Epithelial cell of proximal tubule (primary cell): ENCODE data around the gene FBXL7. TPM values are rescaled to one million over a fixed set of nuclear protein-coding genes. Genes with fewer than 3 reads are reported as not detected.

Source experiments
- DNase-seq: peaks from one replicate; pipeline ENCODE4 v3.0.0-alpha.2; 2011; ENCODE audit warnings: low read depth
- H3K4me3 ChIP-seq: 2 replicates; pipeline ENCODE4 v1.5.1; 2011; ENCODE audit warnings: low read depth, mild to moderate bottlenecking, low read length
- total RNA-seq: library from RNA; depleted of rRNA; stranded (reverse); fragments of >200 nt; gene quantifications from 2 replicates; pipeline ENCODE4 v1.2.3, GENCODE V29; 2015
- TF ChIP-seq, protein P1 (sequence below): conservative IDR thresholded peaks from 2 replicates; pipeline ENCODE4 v1.5.1; 2012; ENCODE audit warnings: low read depth, mild to moderate bottlenecking, low read length

The FBXL7 gene
- total RNA-seq, 1 donor from 2014 or later, result 5.6 TPM

DNA sequence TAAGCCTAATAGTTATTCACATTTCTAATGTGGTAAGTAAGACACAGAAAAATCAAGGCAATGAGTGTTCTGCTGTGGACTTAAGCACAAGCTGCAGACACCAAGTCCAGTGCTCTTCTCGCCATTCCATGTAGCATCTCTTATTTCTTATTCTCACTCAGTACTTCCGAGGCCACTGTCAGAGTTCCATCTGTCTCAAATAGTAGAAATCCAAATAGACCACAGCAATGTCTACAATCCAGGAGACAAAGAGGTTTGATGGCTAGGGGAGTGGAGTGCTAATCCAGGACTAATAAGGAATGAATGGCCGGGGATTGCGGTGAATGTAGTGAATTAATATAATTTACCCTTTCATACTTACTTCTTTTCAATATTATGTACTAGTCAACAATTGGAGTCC lies 147.3 kb downstream of the FBXL7 start:
- no peak for DNase-seq
- TF ChIP-seq, protein P1, sequence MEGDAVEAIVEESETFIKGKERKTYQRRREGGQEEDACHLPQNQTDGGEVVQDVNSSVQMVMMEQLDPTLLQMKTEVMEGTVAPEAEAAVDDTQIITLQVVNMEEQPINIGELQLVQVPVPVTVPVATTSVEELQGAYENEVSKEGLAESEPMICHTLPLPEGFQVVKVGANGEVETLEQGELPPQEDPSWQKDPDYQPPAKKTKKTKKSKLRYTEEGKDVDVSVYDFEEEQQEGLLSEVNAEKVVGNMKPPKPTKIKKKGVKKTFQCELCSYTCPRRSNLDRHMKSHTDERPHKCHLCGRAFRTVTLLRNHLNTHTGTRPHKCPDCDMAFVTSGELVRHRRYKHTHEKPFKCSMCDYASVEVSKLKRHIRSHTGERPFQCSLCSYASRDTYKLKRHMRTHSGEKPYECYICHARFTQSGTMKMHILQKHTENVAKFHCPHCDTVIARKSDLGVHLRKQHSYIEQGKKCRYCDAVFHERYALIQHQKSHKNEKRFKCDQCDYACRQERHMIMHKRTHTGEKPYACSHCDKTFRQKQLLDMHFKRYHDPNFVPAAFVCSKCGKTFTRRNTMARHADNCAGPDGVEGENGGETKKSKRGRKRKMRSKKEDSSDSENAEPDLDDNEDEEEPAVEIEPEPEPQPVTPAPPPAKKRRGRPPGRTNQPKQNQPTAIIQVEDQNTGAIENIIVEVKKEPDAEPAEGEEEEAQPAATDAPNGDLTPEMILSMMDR, result no peak
- H3K4me3 ChIP-seq, result no peak overlapping the region

DNA sequence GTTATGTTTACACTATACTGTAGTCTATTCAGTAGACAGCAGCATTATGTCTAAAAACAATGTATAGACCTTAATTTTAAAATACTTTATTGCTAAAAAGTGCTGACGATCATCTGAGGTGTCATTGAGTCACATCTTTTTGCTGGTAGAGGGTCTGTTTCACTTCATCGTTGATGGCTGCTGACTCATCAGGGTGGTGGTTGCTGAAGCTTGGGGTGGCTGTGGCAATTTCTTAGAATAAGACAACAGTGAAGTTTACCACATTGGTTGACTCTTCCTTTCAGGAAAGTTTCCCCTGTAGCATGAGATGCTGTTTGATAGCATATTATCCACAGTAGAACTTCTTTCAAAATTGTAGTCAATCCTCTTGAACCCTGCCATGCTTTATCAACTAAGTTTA lies 150.3 kb downstream of the FBXL7 start:
- DNase-seq, result no peak
- H3K4me3 ChIP-seq, result no peak overlapping the region
- TF ChIP-seq, protein P1, result no peak

DNA sequence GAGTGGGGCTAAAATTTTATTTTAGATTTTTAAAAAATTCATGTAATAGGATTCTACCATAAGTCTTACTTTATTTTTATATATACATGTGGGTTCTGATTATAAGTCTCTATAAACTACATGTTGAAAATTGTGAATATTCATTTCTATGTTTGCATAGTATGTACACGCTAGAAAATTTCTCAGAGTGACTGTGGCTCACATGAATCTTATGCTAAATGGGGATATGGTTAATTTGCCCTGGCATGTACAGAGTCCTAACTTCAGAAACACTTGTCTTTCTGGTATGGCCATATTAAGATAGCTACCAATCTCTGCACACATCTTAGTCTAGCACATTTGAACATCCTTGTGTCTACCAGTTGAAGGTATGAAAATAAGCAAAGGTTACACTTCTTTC lies 154.8 kb downstream of the FBXL7 start:
- no peak overlapping the region for H3K4me3 ChIP-seq
- TF ChIP-seq, protein P1, result no peak
- DNase-seq, result no peak

- no peak for DNase-seq
- TF ChIP-seq, protein P1, result no peak
- no peak overlapping the region for H3K4me3 ChIP-seq
Observed at GRCh38 chr5:15655683-15656082, 155.7 kb downstream of the FBXL7 start.

- TF ChIP-seq, protein P1, result no peak
- H3K4me3 ChIP-seq, result no peak overlapping the region
- no peak for DNase-seq
Observed at GRCh38 chr5:15664961-15665360, 165.0 kb downstream of the FBXL7 start.

GRCh38 chr5:15669826-15670225 lies 169.8 kb downstream of the FBXL7 start:
- no peak for DNase-seq
- H3K4me3 ChIP-seq, result no peak overlapping the region
- TF ChIP-seq, protein P1, result no peak

DNA sequence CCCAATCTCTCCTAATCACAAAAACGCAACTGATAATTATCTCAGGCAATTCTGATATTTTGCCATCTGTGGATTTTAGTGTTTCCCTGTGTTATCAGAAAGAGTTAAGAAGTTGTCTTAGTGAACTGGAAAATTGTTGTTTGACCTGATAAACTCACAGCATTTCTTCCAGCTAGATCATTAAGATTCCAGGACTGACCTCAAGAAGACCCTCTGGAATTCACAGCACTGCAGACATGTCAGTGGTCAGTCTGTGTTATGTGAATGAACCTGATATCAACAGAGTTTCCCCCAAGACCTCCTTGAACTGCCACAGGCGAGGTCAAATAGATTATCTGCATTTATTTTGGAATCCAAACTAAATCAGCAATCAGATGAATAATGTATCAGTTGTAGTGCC lies 174.7 kb downstream of the FBXL7 start:
- TF ChIP-seq, protein P1, result no peak
- no peak overlapping the region for H3K4me3 ChIP-seq
- DNase-seq, result no peak
